ENCODE measurements around the gene THSD4. TPM values are rescaled to one million over a fixed set of nuclear protein-coding genes. Genes with fewer than 3 reads are reported as not detected.

Gene THSD4
- total and polyA plus RNA-seq, 4 donors = 6.0 to 42.4 (median 18.5) TPM

DNA sequence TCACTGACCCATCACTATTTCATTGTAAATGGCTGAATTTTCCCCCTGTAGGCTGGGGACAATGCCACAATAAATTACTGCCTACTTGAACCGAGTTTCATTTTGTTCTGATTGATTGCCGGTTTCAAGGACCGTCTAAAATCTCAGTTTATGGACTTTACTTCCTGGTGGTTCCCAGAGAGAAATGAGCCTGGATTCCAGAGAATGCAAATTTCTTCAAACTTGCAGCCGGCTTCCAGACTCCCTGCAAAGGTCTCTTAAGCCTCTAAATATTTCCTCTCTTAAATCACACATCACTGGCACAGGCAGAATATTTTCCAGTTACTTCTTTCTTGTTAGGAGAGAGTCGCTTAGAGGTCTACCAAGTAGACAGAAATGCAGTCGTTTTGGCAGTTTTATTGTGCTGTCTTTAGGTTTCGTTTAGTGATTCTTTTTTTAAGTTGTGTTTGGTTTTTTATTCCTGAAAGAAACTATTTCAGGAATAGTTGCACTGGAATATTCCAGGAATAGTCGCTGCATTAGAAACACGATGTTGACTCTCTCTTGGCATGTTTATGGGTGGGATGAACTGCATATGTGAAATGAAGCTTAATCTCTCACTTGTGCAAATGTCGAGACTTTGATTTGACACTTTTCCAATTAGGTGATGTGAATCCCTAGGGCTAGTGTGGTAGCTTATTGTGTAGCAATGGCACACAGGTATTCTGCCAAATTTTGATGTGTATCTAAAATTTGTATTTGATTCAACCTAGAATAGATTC lies 411.0 kb downstream of the THSD4 start:
- Histone ChIP-seq H3K4me1 (ENCODE audit: control insufficient read depth in 5 of 5, insufficient read depth in 5 of 5, low read length in 5 of 5) (peaks cover 2 to 12% (median 10%) of the 10 kb centered on the region in 5 donors), H3K36me3 (ENCODE audit: control insufficient read depth in 4 of 4, insufficient read depth in 4 of 4, low read length in 4 of 4) (no peaks in the 10 kb centered on the region), H3K4me3 (no peak overlapping the region), H3K27ac (ENCODE audit: low read depth in 1 of 2, low read length in 1 of 2) (no peak overlapping the region), H3K9me3 (ENCODE audit: control insufficient read depth in 4 of 4, insufficient read depth in 3 of 4, low read length in 3 of 4) (no peaks in the 10 kb centered on the region), H3K9ac (ENCODE audit: insufficient read depth in 1 of 2, low read length in 2 of 2) (no peak overlapping the region), H3K27me3 (ENCODE audit: control insufficient read depth in 3 of 3, insufficient read depth in 3 of 3, low read length in 2 of 3) (no peaks in the 10 kb centered on the region)
- ATAC-seq (ENCODE audit: insufficient read depth, low FRiP score) (peak; percentile 33), DNase-seq (peak in 2 of 3 donors; percentile 63 to 70)
- WGBS, 2 donors = 27 to 34% methylated on average over 10 of the region's 10 CpGs
- TF ChIP-seq, protein P1, sequence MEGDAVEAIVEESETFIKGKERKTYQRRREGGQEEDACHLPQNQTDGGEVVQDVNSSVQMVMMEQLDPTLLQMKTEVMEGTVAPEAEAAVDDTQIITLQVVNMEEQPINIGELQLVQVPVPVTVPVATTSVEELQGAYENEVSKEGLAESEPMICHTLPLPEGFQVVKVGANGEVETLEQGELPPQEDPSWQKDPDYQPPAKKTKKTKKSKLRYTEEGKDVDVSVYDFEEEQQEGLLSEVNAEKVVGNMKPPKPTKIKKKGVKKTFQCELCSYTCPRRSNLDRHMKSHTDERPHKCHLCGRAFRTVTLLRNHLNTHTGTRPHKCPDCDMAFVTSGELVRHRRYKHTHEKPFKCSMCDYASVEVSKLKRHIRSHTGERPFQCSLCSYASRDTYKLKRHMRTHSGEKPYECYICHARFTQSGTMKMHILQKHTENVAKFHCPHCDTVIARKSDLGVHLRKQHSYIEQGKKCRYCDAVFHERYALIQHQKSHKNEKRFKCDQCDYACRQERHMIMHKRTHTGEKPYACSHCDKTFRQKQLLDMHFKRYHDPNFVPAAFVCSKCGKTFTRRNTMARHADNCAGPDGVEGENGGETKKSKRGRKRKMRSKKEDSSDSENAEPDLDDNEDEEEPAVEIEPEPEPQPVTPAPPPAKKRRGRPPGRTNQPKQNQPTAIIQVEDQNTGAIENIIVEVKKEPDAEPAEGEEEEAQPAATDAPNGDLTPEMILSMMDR (IDR thresholded peaks at IDR 0.05; ENCODE audit: control extremely low read depth, extremely low read depth) = no peak

DNA sequence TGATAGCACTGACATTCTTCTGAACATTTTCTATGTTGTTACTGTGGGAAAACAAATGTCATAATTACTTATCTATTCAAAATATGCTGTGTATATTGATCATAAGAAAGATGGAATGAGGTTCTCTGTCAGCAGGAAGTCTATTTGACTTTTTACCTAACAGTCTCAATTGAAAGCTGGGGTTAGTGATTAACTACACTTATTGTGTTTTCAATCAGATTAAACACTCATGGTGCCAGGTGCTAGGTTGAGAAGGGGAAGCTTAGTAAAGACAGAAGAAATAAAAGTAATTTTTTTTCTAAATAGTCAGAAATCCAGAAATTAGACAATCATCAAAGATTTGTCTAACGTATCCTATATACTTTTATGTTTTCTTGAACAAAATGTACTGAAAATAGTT lies 414.1 kb downstream of the THSD4 start:
- H3K27me3 ChIP-seq (ENCODE audit: control insufficient read depth in 3 of 3, insufficient read depth in 3 of 3, low read length in 2 of 3) = no peaks in the 10 kb centered on the region
- no peak for ATAC-seq (ENCODE audit: insufficient read depth, low FRiP score)

DNA sequence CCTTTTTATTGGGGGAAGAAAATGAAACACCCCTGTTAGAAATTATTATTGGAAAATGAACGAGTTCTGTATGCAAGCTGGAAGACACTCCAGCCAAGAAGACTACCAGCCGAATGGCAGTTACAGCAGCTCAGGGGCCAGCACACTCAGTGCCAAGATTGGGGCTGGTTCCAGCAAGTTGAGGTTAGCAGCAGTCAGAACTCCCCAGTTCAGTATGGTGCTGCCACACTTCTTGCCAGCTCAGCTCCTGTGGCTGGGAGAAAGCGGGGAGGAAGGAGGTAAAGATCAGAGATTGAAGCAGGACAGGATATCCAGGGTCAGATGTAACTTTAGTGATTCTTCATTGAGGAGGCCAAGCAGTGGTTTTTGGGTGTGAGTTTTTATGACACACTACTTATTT lies 414.8 kb downstream of the THSD4 start:
- DNase-seq (no peak), ATAC-seq (ENCODE audit: insufficient read depth, low FRiP score) (no peak)
- 72 to 78% methylated on average over 3 of the region's 3 CpGs for WGBS, 2 donors
- Histone ChIP-seq H3K4me3 (no peak overlapping the region), H3K36me3 (ENCODE audit: control insufficient read depth in 4 of 4, insufficient read depth in 4 of 4, low read length in 4 of 4) (no peaks in the 10 kb centered on the region), H3K27ac (ENCODE audit: low read depth in 1 of 2, low read length in 1 of 2) (no peak overlapping the region), H3K27me3 (ENCODE audit: control insufficient read depth in 3 of 3, insufficient read depth in 3 of 3, low read length in 2 of 3) (no peaks in the 10 kb centered on the region), H3K4me1 (ENCODE audit: control insufficient read depth in 5 of 5, insufficient read depth in 5 of 5, low read length in 5 of 5) (peaks cover 2 to 17% (median 10%) of the 10 kb centered on the region in 5 donors), H3K9me3 (ENCODE audit: control insufficient read depth in 4 of 4, insufficient read depth in 3 of 4, low read length in 3 of 4) (no peaks in the 10 kb centered on the region), H3K9ac (ENCODE audit: insufficient read depth in 1 of 2, low read length in 2 of 2) (no peak overlapping the region)
- TF ChIP-seq, protein P1 (IDR thresholded peaks at IDR 0.05; ENCODE audit: control extremely low read depth, extremely low read depth) = no peak

More for the DNA sequence above, 414.1 kb downstream of the THSD4 start:
- TF ChIP-seq, protein P1 (IDR thresholded peaks at IDR 0.05; ENCODE audit: control extremely low read depth, extremely low read depth) = no peak
- no peak overlapping the region for H3K4me3 ChIP-seq
- no peaks in the 10 kb centered on the region for H3K9me3 ChIP-seq (ENCODE audit: control insufficient read depth in 4 of 4, insufficient read depth in 3 of 4, low read length in 3 of 4)
- 71 to 89% methylated on average over 1 of the region's 1 CpG for WGBS, 2 donors
- H3K27ac ChIP-seq (ENCODE audit: low read depth in 1 of 2, low read length in 1 of 2) = no peak overlapping the region
- no peak overlapping the region for H3K9ac ChIP-seq (ENCODE audit: insufficient read depth in 1 of 2, low read length in 2 of 2)
- H3K36me3 ChIP-seq (ENCODE audit: control insufficient read depth in 4 of 4, insufficient read depth in 4 of 4, low read length in 4 of 4) = no peaks in the 10 kb centered on the region
- DNase-seq = peak in 2 of 3 donors; percentile 40 to 59
- H3K4me1 ChIP-seq (ENCODE audit: control insufficient read depth in 5 of 5, insufficient read depth in 5 of 5, low read length in 5 of 5) = peaks cover 2 to 17% (median 10%) of the 10 kb centered on the region in 5 donors

All from lung (tissue), 12 donors.